Keratinocyte (primary cell): ENCODE results near the gene POLR2L. TPM values are rescaled to one million over a fixed set of nuclear protein-coding genes. Genes with fewer than 3 reads are reported as not detected.

Source experiments
- DNase-seq: peaks from one replicate; pipeline ENCODE4 v3.0.0-alpha.2; 2011; ENCODE audit warnings: low read depth, missing footprints, low spot score
- FAIRE-seq: peaks from 2 replicates; lab custom pipeline; 2011; peaks lifted over from hg19 to GRCh38; lab: Jason Lieb, UNC
- H2AFZ ChIP-seq: 2 replicates; pipeline ENCODE4 v1.6.0; 2012; ENCODE audit warnings: low read length, control low read depth, inconsistent platforms; ENCODE audit not compliant: control insufficient read depth
- H3K27ac ChIP-seq: 2 replicates; pipeline ENCODE4 v1.5.1; 2011; ENCODE audit warnings: low read length; ENCODE audit not compliant: control insufficient read depth, insufficient read depth
- H3K27me3 ChIP-seq: 3 replicates; pipeline ENCODE4 v1.6.0; 2011; ENCODE audit warnings: low read length; ENCODE audit not compliant: control insufficient read depth, insufficient read depth; ENCODE audit errors: extremely low read depth
- H3K36me3 ChIP-seq, 2 experiments: 2 replicates in 1 of 2; 3 replicates in 1 of 2; pipeline ENCODE4 v1.5.1; 2011; ENCODE audit warnings: low read length in 2 of 2, mild to moderate bottlenecking in 1 of 2; ENCODE audit not compliant: control insufficient read depth in 2 of 2, insufficient read depth in 2 of 2; ENCODE audit errors: extremely low read depth in 1 of 2
- H3K4me1 ChIP-seq: 3 replicates; pipeline ENCODE4 v1.5.1; 2011; ENCODE audit warnings: low read length; ENCODE audit not compliant: control insufficient read depth, insufficient read depth; ENCODE audit errors: extremely low read depth
- H3K4me2 ChIP-seq: 3 replicates; pipeline ENCODE4 v1.6.0; 2011; ENCODE audit warnings: low read depth, low read length; ENCODE audit not compliant: control insufficient read depth, insufficient read depth; ENCODE audit errors: extremely low read depth
- H3K4me3 ChIP-seq, 3 experiments: fragments of 200-600 bp in 1 of 3; sonication (generic) in 1 of 3; 2 replicates in 2 of 3; 3 replicates in 1 of 3; pipeline ENCODE4 v1.5.1; 2011 to 2016; ENCODE audit warnings: low read length in 3 of 3, mild to moderate bottlenecking in 3 of 3, control low read depth in 2 of 3, inconsistent platforms in 1 of 3, low read depth in 1 of 3, mixed read lengths in 1 of 3, mixed run types in 1 of 3, moderate library complexity in 1 of 3; ENCODE audit not compliant: control insufficient read depth in 2 of 3, insufficient read depth in 2 of 3; ENCODE audit errors: extremely low read depth in 1 of 3
- H3K79me2 ChIP-seq: 2 replicates; pipeline ENCODE4 v1.6.0; 2012; ENCODE audit warnings: low read length; ENCODE audit not compliant: control insufficient read depth, insufficient read depth
- H3K9ac ChIP-seq: 3 replicates; pipeline ENCODE4 v1.6.0; 2011; ENCODE audit warnings: low read length; ENCODE audit not compliant: control insufficient read depth, insufficient read depth; ENCODE audit errors: extremely low read depth
- H3K9me1 ChIP-seq: 3 replicates; pipeline ENCODE4 v1.6.0; 2011; ENCODE audit warnings: low read length; ENCODE audit not compliant: control insufficient read depth, insufficient read depth; ENCODE audit errors: extremely low read depth
- H3K9me3 ChIP-seq: 2 replicates; pipeline ENCODE4 v1.5.1; 2012; ENCODE audit warnings: low read depth, low read length; ENCODE audit not compliant: control insufficient read depth
- H4K20me1 ChIP-seq: 3 replicates; pipeline ENCODE4 v1.6.0; 2011; ENCODE audit warnings: low read length; ENCODE audit not compliant: control insufficient read depth, insufficient read depth; ENCODE audit errors: extremely low read depth
- EZH2 ChIP-seq: IDR thresholded peaks from one replicate; pipeline ENCODE4 v1.6.1; 2012; ENCODE audit warnings: inconsistent platforms, mild to moderate bottlenecking, low read length, moderate library complexity
- dilution Hi-C: fragments of 300-500 bp; cut with MboI; formaldehyde crosslinking; loops from one replicate; pipeline ENCODE4 v1.7.0; 2020; ENCODE audit warnings: low sequenced_read_pairs; ENCODE audit not compliant: extremely low pct_ligation_motif_present
- polyA plus RNA-seq, 5 experiments: library from polyadenylated mRNA; depleted of rRNA in 3 of 5; stranded (reverse) in 3 of 5; stranded (forward) in 1 of 5; unstranded in 1 of 5; fragments of >200 nt; gene quantifications; 1 replicate in 1 of 5; 2 replicates in 3 of 5; 3 replicates in 1 of 5; pipeline versions ENCODE4 v1.2.1 to v1.2.3, GENCODE V29; 2011 to 2012; ENCODE audit warnings: missing spikeins in 2 of 5, low read depth in 1 of 5, low replicate concordance in 1 of 5
- TF ChIP-seq, protein P1 (sequence below), 3 experiments: IDR thresholded peaks in 1 of 3; conservative IDR thresholded peaks in 1 of 3; optimal IDR thresholded peaks in 1 of 3; 2 replicates in 2 of 3; 3 replicates in 1 of 3; pipeline versions ENCODE3 to v1.5.1; 2011; ENCODE audit warnings: low read length in 3 of 3, mild to moderate bottlenecking in 3 of 3, moderate library complexity in 2 of 3, control low read depth in 1 of 3, inconsistent platforms in 1 of 3; ENCODE audit not compliant: insufficient read depth in 2 of 3; ENCODE audit errors: extremely low read depth in 1 of 3

Gene POLR2L
- polyA plus RNA-seq, 1 donor (not counting 4 experiments of a cell fraction or from before 2014, with no cell fraction given): 145 TPM

DNA sequence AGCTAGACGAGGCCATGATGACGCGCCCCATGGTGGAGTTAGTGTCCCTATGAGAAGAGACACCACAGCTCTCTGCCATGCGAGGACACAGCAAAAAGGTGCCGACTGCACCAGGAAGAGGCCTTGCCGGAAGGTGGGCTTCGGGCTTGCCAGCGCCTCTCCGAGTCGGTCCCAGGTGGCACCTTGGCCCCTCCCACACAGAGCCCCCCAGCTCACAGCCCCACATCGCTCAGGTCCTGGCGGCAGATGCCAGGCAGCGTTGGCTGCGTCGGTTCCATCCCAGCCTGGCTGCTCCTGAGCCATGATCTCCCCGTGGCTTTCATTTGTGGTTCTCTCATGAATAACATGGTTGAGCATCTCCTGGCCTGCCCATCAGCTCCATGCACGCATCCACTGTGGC lies 44.2 kb upstream of the POLR2L start:
- TF ChIP-seq, protein P1, sequence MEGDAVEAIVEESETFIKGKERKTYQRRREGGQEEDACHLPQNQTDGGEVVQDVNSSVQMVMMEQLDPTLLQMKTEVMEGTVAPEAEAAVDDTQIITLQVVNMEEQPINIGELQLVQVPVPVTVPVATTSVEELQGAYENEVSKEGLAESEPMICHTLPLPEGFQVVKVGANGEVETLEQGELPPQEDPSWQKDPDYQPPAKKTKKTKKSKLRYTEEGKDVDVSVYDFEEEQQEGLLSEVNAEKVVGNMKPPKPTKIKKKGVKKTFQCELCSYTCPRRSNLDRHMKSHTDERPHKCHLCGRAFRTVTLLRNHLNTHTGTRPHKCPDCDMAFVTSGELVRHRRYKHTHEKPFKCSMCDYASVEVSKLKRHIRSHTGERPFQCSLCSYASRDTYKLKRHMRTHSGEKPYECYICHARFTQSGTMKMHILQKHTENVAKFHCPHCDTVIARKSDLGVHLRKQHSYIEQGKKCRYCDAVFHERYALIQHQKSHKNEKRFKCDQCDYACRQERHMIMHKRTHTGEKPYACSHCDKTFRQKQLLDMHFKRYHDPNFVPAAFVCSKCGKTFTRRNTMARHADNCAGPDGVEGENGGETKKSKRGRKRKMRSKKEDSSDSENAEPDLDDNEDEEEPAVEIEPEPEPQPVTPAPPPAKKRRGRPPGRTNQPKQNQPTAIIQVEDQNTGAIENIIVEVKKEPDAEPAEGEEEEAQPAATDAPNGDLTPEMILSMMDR (optimal IDR thresholded peaks at IDR 0.05 in 1 of 3, IDR thresholded peaks at IDR 0.05 in 1 of 3, conservative IDR thresholded peaks at IDR 0.05 in 1 of 3; ENCODE audit: extremely low read depth in 1 of 3, insufficient read depth in 2 of 3, low read length in 3 of 3): no peak
- TF ChIP-seq EZH2: no peak
- Histone ChIP-seq H3K4me3 (no peak overlapping the region), H3K9me1 (no peaks in the 10 kb centered on the region), H3K4me1 (no peaks in the 10 kb centered on the region), H3K9me3 (no peaks in the 10 kb centered on the region), H4K20me1 (no peaks in the 10 kb centered on the region), H3K79me2 (no peaks in the 10 kb centered on the region), H3K4me2 (no peak overlapping the region), H3K9ac (no peak overlapping the region), H3K27me3 (no peaks in the 10 kb centered on the region), H3K36me3 (peaks cover 7 to 11% of the 10 kb centered on the region in 2 experiments), H2AFZ (no peak overlapping the region), H3K27ac (no peak overlapping the region)
- FAIRE-seq: no peak
- no peak for DNase-seq
- dilution Hi-C loops: no loop called here

DNA sequence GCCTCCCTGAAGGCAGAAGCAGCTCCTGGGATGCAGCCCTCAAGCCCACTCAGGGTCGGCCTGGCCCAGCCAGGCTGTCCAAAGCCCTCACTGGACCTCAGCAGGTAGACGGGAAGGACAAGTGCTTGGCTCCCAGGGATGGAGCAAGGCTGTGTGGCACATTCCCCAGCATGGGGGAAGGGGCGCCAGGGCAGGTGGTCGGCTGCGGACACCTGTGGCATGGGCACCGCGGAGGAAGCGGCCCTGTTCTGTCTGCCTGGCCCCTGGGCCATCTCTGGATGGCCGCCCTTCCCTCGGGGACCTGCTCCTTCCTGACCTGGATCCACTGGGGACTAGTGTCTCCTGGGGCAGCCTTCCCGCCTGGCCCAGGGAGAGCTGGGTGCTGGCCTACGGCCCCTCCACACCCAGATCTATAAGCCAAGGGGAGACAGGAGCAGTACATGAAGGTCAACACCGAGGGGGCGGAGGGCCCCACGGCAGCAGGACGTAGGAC lies 42.3 kb upstream of the POLR2L start:
- Histone ChIP-seq H2AFZ (no peak overlapping the region), H3K27me3 (no peaks in the 10 kb centered on the region), H3K9me1 (no peaks in the 10 kb centered on the region), H3K4me1 (no peaks in the 10 kb centered on the region), H3K9ac (no peak overlapping the region), H3K4me3 (no peak overlapping the region), H4K20me1 (no peaks in the 10 kb centered on the region), H3K79me2 (no peaks in the 10 kb centered on the region), H3K36me3 (peaks cover 10 to 11% of the 10 kb centered on the region in 2 experiments), H3K4me2 (no peak overlapping the region), H3K9me3 (no peaks in the 10 kb centered on the region), H3K27ac (no peak overlapping the region)
- dilution Hi-C loops: no loop called here
- FAIRE-seq (no peak), DNase-seq (no peak)
- TF ChIP-seq EZH2: no peak
- TF ChIP-seq, protein P1 (optimal IDR thresholded peaks at IDR 0.05 in 1 of 3, IDR thresholded peaks at IDR 0.05 in 1 of 3, conservative IDR thresholded peaks at IDR 0.05 in 1 of 3; ENCODE audit: extremely low read depth in 1 of 3, insufficient read depth in 2 of 3, low read length in 3 of 3): no peak
